Stimulated activated CD4-positive, alpha-beta T cell treated with anti-CD3 and anti-CD28 coated beads, Interleukin-2, amount 100 ng/mL, for 24 hours (primary cell): ENCODE measurements around the gene FYB1.

ENCODE experiments used
- DNase-seq, 2 donors: peaks; one replicate each; pipeline ENCODE4 v3.0.0-alpha.2; 2020

The FYB1 gene

GRCh38 chr5:39076757-39077728 lies 142.3 kb downstream of the FYB1 start:
- DNase-seq: no peak

- no peak for DNase-seq
These were observed 143.1 kb downstream of the FYB1 start for GRCh38 chr5:39076101-39076756.

- peak; percentile 92 to 93 for DNase-seq
These were observed 145.1 kb downstream of the FYB1 start, which contains the start of gene RICTOR for GRCh38 chr5:39074017-39074814. Gene RICTOR, minus strand, starts transcription at chr5:39074399. Its CDS starts 22 bp downstream, at chr5:39074377.

- no peak for DNase-seq
These were observed 145.7 kb downstream of the FYB1 start for GRCh38 chr5:39073767-39074016.

- DNase-seq: peak; percentile 48 to 56
These were observed 146.2 kb downstream of the FYB1 start for GRCh38 chr5:39072925-39073766.

- DNase-seq: no peak
These were observed 151.3 kb downstream of the FYB1 start for GRCh38 chr5:39068099-39068498.

- no peak for DNase-seq
These were observed 154.9 kb downstream of the FYB1 start for GRCh38 chr5:39064450-39064849.

- DNase-seq: no peak
These were observed 156.3 kb downstream of the FYB1 start for GRCh38 chr5:39063037-39063436.

GRCh38 chr5:39062530-39062929 lies 156.8 kb downstream of the FYB1 start:
- DNase-seq: no peak

- no peak for DNase-seq
These were observed 157.3 kb downstream of the FYB1 start for GRCh38 chr5:39062104-39062503.

- DNase-seq: no peak
These were observed 160.3 kb downstream of the FYB1 start for GRCh38 chr5:39059064-39059463.

GRCh38 chr5:39058178-39058921 lies 161.0 kb downstream of the FYB1 start:
- no peak for DNase-seq

GRCh38 chr5:39057734-39058133 lies 161.6 kb downstream of the FYB1 start:
- no peak for DNase-seq

- DNase-seq: no peak
These were observed 163.5 kb downstream of the FYB1 start for GRCh38 chr5:39055768-39056398.
